Neural progenitor cell (in vitro differentiated cells): Measurements from ENCODE around the gene RAB8B. TPM values are rescaled to one million over a fixed set of nuclear protein-coding genes. Genes with fewer than 3 reads are reported as not detected.

Experiments
- DNase-seq: peaks from one replicate; pipeline ENCODE4 v3.0.0-alpha.2; 2016; ENCODE audit warnings: low spot score
- H2AFZ ChIP-seq: fragments of 200-600 bp; sonication (generic); replicated peaks from 2 replicates; pipeline ENCODE4 v1.6.1; 2016; ENCODE audit warnings: antibody characterized with exemption
- H3F3A ChIP-seq: fragments of 200-600 bp; sonication (generic); 2 replicates; pipeline ENCODE4 v1.6.1; 2016; ENCODE audit warnings: antibody characterized with exemption, low read depth
- H3K27ac ChIP-seq: fragments of 200-600 bp; sonication (generic); 2 replicates; pipeline ENCODE4 v1.5.1; 2016; ENCODE audit warnings: mild to moderate bottlenecking
- H3K27me3 ChIP-seq: fragments of 200-600 bp; sonication (generic); 2 replicates; pipeline ENCODE4 v1.6.1; 2016; ENCODE audit warnings: mild to moderate bottlenecking, moderate library complexity
- H3K36me3 ChIP-seq: fragments of 200-600 bp; sonication (generic); 2 replicates; pipeline ENCODE4 v1.5.1; 2016
- H3K4me1 ChIP-seq: fragments of 200-600 bp; sonication (generic); 2 replicates; pipeline ENCODE4 v1.6.1; 2016; ENCODE audit warnings: mixed run types
- H3K4me2 ChIP-seq: fragments of 200-600 bp; sonication (generic); 2 replicates; pipeline ENCODE4 v1.6.1; 2016
- H3K4me3 ChIP-seq: fragments of 200-600 bp; sonication (generic); 2 replicates; pipeline ENCODE4 v1.5.1; 2016
- H3K79me2 ChIP-seq: fragments of 200-600 bp; sonication (generic); 2 replicates; pipeline ENCODE4 v1.6.1; 2016; ENCODE audit warnings: low read depth
- H3K9ac ChIP-seq: fragments of 200-600 bp; sonication (generic); 2 replicates; pipeline ENCODE4 v1.6.1; 2016
- H3K9me3 ChIP-seq: fragments of 200-600 bp; sonication (generic); 2 replicates; pipeline ENCODE4 v1.5.1; 2016; ENCODE audit warnings: low read depth
- H4K20me1 ChIP-seq: fragments of 200-600 bp; sonication (generic); 2 replicates; pipeline ENCODE4 v1.6.1; 2016; ENCODE audit warnings: low read depth
- H3K27ac Mint-ChIP-seq: 3 replicates; pipeline ENCODE4 v1.8.0; 2021; ENCODE audit warnings: mixed read lengths
- H3K27me3 Mint-ChIP-seq: 2 replicates; pipeline ENCODE4 v1.8.0; 2022; ENCODE audit warnings: low read depth, mild to moderate bottlenecking, inconsistent platforms, moderate library complexity, mixed read lengths; ENCODE audit not compliant: insufficient read depth
- H3K36me3 Mint-ChIP-seq: 3 replicates; pipeline ENCODE4 v1.8.0; 2021; ENCODE audit warnings: mixed read lengths
- H3K4me1 Mint-ChIP-seq: 3 replicates; pipeline ENCODE4 v1.8.0; 2021; ENCODE audit warnings: mixed read lengths
- H3K4me3 Mint-ChIP-seq: 3 replicates; pipeline ENCODE4 v1.8.0; 2021; ENCODE audit warnings: mild to moderate bottlenecking, moderate library complexity, mixed read lengths
- H3K9me3 Mint-ChIP-seq: 3 replicates; pipeline ENCODE4 v1.8.0; 2020; ENCODE audit warnings: mixed read lengths
- EZH2 ChIP-seq: fragments of 200-600 bp; sonication (generic); IDR thresholded peaks from 2 replicates; pipeline ENCODE4 v1.6.1; 2017; ENCODE audit warnings: antibody characterized with exemption, mild to moderate bottlenecking, moderate library complexity
- EZH2phosphoT487 ChIP-seq: fragments of 200-600 bp; sonication (generic); IDR thresholded peaks from 2 replicates; pipeline ENCODE4 v1.6.1; 2017; ENCODE audit warnings: antibody characterized with exemption
- total RNA-seq: library from RNA; depleted of rRNA; stranded (reverse); fragments of >200 nt; gene quantifications from 2 replicates; pipeline ENCODE4 v1.2.3, GENCODE V29; 2015; ENCODE audit warnings: low replicate concordance
- TF ChIP-seq, protein P1 (sequence below): fragments of 200-600 bp; sonication (generic); IDR thresholded peaks from 2 replicates; pipeline ENCODE4 v1.5.1; 2017; ENCODE audit warnings: antibody characterized with exemption, mild to moderate bottlenecking

RAB8B gene
- total RNA-seq, 1 donor from 2014 or later, result 107 TPM

DNA sequence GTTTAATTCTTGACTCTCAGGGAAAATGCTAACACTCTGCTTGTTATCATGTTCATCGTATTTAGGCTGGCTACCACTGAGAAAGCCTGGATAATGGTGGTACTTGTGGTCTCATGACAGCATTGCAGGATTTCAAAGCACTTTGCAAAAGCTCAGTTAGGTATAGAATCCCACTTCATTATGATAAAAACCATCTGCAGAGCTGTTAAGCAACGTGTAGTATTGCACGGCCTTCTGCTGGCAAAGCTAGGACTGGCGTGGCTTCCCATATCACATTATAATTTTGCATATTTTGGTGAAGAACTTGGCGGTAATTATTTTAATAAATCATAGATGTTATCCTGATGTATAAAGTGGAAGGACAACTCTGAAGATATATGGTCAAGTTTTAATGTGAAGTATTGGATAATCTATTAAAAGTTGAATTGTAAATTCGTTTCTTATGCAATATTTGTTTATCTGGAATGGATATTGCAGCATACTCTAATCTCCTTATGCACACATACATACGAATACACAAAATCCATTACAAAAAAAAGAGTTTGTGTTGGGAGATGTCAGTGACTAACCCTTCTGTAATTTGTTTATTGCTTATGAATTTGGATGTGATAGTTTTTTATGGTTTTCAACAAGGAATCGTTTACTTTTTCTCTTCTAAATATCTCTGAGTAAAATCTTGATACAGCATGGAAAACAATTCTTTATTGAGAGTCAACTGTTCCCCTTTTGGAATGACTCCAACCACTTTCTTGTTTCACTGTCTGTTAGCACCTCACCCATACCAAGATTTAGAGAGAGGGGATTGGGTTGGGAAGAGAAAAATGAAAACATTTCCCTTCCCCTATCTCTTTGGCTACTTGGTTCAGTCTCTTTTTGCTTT lies 9.2 kb downstream of the RAB8B start:
- Mint-ChIP-seq H3K27ac (no peak overlapping the region), H3K36me3 (peaks cover 15% of the 10 kb centered on the region), H3K27me3 (peaks cover 2% of the 10 kb centered on the region), H3K9me3 (peaks cover 4% of the 10 kb centered on the region), H3K4me3 (no peak overlapping the region), H3K4me1 (peaks cover 20% of the 10 kb centered on the region)
- Histone ChIP-seq H3K9me3 (no peaks in the 10 kb centered on the region), H3K79me2 (peaks cover 95% of the 10 kb centered on the region), H3K27me3 (no peaks in the 10 kb centered on the region), H3K4me2 (no peak overlapping the region), H2AFZ (no peak overlapping the region), H3K9ac (no peak overlapping the region), H3F3A (no peaks in the 10 kb centered on the region), H3K27ac (no peak overlapping the region), H3K4me3 (no peak overlapping the region), H3K4me1 (peaks cover 37% of the 10 kb centered on the region), H3K36me3 (no peaks in the 10 kb centered on the region), H4K20me1 (peaks cover 39% of the 10 kb centered on the region)
- DNase-seq, result no peak
- TF ChIP-seq, protein P1, sequence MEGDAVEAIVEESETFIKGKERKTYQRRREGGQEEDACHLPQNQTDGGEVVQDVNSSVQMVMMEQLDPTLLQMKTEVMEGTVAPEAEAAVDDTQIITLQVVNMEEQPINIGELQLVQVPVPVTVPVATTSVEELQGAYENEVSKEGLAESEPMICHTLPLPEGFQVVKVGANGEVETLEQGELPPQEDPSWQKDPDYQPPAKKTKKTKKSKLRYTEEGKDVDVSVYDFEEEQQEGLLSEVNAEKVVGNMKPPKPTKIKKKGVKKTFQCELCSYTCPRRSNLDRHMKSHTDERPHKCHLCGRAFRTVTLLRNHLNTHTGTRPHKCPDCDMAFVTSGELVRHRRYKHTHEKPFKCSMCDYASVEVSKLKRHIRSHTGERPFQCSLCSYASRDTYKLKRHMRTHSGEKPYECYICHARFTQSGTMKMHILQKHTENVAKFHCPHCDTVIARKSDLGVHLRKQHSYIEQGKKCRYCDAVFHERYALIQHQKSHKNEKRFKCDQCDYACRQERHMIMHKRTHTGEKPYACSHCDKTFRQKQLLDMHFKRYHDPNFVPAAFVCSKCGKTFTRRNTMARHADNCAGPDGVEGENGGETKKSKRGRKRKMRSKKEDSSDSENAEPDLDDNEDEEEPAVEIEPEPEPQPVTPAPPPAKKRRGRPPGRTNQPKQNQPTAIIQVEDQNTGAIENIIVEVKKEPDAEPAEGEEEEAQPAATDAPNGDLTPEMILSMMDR, result no peak
- TF ChIP-seq EZH2, result no peak
- TF ChIP-seq EZH2phosphoT487, result no peak

- TF ChIP-seq, protein P1, result no peak
- TF ChIP-seq EZH2 (no peak), EZH2phosphoT487 (no peak)
- peaks cover 30% of the 10 kb centered on the region for H3K4me1 ChIP-seq
- H3K27me3 ChIP-seq, result no peaks in the 10 kb centered on the region
- H3K4me1 Mint-ChIP-seq, result peaks cover 9% of the 10 kb centered on the region
- H3K27ac ChIP-seq, result no peak overlapping the region
- no peak for DNase-seq
- H4K20me1 ChIP-seq, result peaks cover 42% of the 10 kb centered on the region
- peaks cover 17% of the 10 kb centered on the region for H3K36me3 Mint-ChIP-seq
- H3K9me3 Mint-ChIP-seq, result peaks cover 4% of the 10 kb centered on the region
- no peaks in the 10 kb centered on the region for H3K36me3 ChIP-seq
- no peak overlapping the region for H3K4me2 ChIP-seq
- no peak overlapping the region for H2AFZ ChIP-seq
- H3K27ac Mint-ChIP-seq, result no peak overlapping the region
- no peak overlapping the region for H3K4me3 ChIP-seq
- H3K79me2 ChIP-seq, result peaks cover 94% of the 10 kb centered on the region
- no peak overlapping the region for H3K9ac ChIP-seq
- H3K27me3 Mint-ChIP-seq, result peaks cover 2% of the 10 kb centered on the region
- H3K9me3 ChIP-seq, result no peaks in the 10 kb centered on the region
- no peak overlapping the region for H3K4me3 Mint-ChIP-seq
- H3F3A ChIP-seq, result no peaks in the 10 kb centered on the region
These were observed 11.3 kb downstream of the RAB8B start for GRCh38 chr15:63200464-63201249.

DNA sequence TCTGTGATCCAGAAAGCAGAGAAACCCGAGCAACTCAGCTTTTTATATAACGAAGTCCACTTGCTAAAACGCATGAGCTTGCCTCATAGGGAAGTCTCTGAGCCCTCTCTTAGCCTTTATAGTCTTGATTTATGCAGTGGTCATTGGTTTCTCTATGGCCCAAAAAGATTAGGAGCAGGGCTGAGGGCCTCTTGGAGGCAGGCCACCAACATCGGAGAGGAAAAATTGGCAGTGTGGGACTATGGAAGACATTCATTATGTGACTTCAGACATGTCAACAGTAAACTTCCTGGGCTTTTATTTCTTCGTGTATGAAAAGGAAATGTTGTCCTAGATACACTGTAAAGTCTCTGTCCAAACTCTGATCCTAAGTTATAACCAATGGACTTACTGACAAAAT lies 13.5 kb downstream of the RAB8B start:
- Histone ChIP-seq H3K27ac (no peak overlapping the region), H3K9me3 (no peaks in the 10 kb centered on the region), H3K79me2 (peaks cover 95% of the 10 kb centered on the region), H3K9ac (no peak overlapping the region), H3K4me3 (no peak overlapping the region), H4K20me1 (peaks cover 25% of the 10 kb centered on the region), H3K27me3 (no peaks in the 10 kb centered on the region), H3F3A (no peaks in the 10 kb centered on the region), H2AFZ (no peak overlapping the region), H3K4me1 (peaks cover 11% of the 10 kb centered on the region), H3K36me3 (no peaks in the 10 kb centered on the region), H3K4me2 (no peak overlapping the region)
- no peak for DNase-seq
- TF ChIP-seq, protein P1, result no peak
- no peak for TF ChIP-seq EZH2phosphoT487
- TF ChIP-seq EZH2, result no peak
- H3K9me3 Mint-ChIP-seq, result peaks cover 6% of the 10 kb centered on the region
- H3K4me1 Mint-ChIP-seq, result peaks cover 4% of the 10 kb centered on the region
- no peak overlapping the region for H3K27ac Mint-ChIP-seq
- peaks cover 25% of the 10 kb centered on the region for H3K36me3 Mint-ChIP-seq
- H3K4me3 Mint-ChIP-seq, result no peak overlapping the region
- H3K27me3 Mint-ChIP-seq, result peaks cover 2% of the 10 kb centered on the region
